GM18517 (cell line): ENCODE results near the gene FICD.
A peak's percentile ranks its signal among the peaks of the same experiment; 100 is the strongest.
"Not testable (repeated sequence)": the region's sequence is repeated elsewhere in the genome, so short reads cannot be mapped to it uniquely, and the experiment has no call there.

Experiments
- ATAC-seq: cut with Tn5 transposase; IDR thresholded peaks from one replicate; pipeline ENCODE4 v1.9.1; 2021; ENCODE audit warnings: mild to moderate bottlenecking, moderate library complexity; ENCODE audit not compliant: unreplicated experiment

Gene FICD

DNA sequence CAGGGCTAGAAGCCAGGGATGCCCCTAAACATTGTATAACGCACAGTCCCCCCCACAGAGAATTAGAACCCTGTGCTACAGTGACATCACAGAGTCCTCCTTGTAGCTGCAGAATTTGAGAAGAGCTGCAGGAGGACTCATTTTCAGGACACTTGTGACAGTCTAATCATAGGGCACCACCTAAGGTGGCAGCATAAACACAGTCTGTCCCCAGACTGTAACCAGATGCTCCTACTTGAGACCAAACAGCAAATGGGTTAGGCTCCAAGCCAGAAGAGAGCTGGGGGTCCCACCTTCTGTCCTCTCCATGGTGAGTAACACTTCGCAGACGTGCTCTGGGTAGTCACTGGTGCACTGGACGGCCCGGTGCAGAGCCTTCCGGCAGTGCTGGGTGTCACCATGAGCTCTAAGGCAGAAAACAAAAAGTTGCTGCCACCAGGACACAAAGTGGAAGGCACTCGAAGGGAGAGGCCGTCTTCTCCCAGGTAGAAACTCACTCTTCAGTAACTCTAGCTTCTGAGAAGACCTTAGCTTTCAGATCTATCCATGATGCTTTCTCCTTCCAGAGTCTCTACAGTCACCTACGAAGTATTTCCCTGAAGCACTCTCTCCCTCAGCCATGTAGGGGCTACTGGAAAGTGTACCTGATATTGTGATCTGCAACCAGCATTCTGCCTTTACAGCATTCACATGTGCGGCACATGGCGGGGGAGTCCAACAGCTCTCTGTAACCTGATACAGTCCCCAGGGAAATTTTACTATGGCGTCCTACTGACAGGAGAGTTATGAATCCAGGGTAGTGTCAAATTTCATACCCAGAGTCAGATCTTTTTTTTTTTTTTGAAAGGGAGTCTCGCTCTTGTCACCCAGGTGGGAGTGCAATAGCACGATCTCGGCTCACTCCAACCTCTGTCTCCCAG lies 17.1 kb downstream of the FICD start:
- no peak for ATAC-seq

DNA sequence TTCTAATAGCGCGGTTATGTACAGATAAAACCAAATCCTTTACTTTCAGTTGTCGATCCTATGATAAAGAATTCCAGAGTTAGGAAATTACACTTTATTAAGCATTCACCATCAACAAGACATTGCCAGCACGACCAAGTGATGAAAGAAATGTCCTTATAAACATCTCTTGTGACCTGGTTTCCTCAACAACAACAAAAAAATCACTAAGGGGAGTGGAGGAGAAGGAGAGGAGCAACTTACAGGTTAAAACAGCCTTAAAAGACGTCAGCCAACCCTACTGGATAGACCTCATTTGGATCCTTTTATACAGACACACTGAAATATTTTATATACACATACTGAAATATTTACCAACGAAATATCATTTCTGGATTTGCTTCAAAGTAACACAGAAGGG lies 23.1 kb downstream of the FICD start:
- ATAC-seq: no peak

DNA sequence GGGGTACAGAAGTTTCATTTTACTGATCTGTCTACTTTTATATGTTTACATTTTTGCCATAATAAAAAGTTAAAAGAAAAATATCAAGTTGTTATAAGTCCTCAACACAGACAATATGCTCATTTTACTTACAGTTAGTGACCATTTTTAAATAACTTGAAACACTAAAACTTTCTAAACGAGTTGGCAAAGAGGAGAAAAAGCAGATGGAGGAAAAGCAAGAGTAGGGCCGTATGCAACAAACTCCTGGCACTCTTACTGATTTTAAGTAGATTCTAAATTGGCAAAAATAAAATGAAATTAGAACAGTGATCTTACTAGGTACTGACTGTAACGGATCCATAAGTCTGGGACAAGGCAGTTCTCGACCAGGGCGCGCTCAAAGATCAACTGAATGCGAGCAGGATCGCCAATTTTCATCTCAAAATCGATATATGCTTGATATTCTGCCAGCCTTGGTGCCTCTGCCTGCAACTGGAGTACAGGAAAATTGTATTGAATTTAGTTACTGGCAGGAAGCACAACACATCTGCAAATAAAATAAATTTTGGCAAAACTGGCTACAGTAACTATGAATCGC lies 23.6 kb downstream of the FICD start:
- ATAC-seq: no peak

DNA sequence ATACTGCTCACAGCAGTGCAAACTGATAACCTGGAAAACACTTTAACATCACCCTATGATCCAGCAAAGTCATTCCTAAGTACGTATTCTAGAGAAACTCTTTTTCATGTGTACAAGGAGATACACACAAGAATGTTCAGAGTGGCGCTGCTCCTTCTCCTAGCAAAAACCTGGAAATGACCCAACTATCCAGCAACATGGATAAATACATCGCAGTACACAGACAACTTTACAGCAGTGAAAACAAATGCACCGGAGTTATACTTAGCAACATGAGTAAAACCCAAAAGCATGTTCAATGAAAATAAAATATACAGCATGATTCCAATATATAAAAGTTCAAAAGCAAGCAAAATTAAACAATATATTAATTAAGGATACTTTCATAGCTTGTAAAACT lies 27.2 kb downstream of the FICD start:
- ATAC-seq: no peak

DNA sequence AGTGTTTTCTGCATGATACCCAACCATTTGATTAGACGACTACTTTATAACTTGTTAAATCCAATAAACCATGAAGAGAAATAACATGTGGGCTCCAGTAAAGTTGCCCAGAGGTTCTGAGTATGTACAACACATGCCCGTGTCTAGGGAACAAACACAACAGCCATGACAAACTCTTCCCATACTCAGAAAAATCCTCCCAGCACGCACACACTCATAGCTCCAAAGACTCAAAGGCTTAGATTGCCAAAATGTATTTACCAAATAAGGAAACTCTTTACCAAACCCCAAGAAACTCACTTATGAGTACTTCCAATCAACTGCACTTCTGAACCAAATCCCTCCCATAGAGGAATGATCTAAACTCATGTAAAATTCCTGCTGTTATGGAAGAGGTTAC lies 28.6 kb downstream of the FICD start:
- ATAC-seq: no peak

DNA sequence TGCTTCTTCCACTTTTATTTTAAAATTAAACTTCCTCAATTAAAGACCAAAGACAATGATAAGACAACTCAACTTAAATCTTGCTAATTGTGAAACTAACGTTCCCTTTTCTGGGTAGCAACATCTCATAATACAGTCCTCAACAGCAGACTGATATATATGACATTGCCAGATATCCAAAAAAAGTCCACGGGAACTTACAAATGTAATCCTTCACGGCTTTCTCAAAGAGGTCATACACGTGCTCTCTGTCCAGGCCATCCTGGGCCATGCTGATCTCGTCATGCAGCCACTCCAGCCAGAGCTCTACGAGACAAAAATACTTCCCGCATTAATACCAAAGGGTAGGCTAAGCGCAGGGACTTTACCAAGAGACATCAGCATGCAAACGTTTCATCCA lies 32.6 kb downstream of the FICD start:
- ATAC-seq: no peak

DNA sequence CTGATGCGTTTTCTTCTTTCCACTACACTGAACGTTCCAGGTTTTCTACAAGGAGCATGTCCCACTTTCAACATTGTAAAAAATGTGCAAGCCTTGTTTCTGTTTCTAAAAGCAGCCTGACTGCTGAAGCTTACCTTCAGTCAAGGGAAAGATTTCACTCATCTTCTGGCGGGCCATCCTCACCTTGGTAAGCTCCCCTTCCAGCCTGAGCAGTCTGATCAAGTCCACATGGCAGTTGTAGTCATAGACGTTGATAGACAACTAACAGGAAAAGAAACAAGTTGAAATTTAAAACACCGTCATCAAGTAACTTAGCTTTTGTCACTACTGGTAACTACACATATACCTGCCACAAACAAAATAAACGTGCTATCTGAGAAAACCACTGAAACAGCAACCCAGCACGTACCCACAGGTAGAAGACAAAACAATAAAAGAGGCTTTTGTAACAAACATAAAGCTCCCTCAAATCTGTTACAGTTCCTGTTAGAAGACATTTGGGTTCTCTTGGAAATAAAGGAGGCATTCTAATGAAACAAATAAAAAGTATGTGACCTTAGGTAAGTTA lies 34.0 kb downstream of the FICD start:
- ATAC-seq: no peak

DNA sequence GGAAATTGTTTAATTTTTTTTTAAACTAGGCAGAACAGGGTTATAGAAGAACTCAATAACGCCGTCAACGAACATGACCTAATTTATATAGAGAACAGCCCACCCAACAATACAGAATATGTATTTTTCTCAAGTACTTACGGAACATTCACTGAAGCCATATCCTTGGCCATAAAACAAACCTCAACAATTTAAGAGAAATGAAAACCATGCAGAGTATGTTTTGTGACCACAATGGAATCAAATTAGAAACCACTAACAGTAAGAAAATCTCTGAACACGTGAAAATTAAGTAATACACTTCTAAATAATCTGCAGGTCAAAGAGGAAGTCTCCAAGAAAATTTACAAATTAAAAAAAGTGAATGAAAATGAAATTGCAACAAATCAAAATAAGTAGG lies 36.5 kb downstream of the FICD start:
- no peak for ATAC-seq

DNA sequence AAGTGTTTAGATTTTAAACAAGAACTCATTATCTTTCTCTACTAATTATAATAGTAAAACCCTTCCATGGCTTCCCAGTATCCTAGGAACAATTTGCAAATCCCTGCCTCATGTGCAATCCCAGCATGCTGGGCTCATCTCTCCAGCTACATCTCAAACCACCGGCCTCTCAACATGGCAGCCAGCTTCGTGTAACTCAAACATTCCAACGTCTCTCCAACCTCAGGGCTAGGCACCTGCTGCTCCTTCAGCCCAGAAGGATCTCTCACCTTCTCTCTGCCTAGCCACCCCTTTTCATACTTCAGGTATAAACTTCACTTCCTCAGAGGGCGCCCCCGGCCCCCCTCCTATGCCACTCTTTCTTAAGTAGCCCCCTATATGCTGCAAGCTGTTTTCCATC lies 38.7 kb downstream of the FICD start:
- ATAC-seq: no peak

DNA sequence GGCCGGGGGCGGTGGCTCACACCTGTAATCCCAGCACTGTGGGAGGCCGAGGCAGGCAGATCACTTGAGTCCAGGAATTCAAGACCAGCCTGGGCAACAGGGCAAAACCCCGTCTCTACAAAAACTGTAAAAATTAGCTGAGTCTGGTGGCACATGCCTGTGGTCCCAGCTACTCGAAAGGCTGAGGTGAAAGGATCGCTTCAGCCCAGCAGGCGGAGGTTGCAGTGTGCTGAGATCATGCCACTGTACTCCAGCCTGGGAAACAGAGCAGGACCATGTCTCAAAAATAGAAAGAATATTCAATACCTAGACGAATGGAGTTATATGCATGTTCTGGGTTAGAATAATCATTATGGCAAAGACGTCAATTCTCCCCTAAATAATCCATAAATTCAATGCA lies 40.3 kb downstream of the FICD start:
- not testable (repeated sequence) for ATAC-seq

DNA sequence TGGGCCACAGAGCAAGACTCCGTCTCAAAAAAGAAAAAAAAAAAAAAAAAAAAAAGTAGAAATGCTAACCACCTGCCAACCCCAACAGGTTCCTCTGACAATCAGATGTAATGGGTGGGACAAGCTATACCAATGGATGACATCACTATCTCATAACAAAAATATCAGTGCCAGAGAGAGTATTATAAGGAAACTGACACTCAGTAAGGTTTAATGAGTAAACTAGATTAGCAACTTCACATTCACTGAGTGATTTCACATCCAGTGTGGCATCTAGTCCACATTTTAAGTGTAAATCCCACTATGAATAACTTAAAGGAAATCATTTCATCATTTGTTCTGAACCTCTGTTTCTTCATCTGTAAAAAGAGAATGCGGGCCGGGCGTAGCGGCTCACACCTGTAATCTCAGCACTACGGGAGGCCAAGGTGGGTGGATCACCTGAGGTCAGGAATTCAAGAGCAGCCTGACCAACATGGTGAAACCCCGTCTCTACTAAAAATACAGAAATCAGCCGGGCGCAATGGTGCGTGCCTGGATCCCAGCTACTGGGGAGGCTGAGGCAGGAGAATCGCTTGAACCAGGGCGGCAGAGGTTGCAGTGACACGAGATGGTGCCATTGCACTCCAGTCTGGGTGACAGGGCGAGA lies 44.1 kb downstream of the FICD start:
- ATAC-seq: no peak

DNA sequence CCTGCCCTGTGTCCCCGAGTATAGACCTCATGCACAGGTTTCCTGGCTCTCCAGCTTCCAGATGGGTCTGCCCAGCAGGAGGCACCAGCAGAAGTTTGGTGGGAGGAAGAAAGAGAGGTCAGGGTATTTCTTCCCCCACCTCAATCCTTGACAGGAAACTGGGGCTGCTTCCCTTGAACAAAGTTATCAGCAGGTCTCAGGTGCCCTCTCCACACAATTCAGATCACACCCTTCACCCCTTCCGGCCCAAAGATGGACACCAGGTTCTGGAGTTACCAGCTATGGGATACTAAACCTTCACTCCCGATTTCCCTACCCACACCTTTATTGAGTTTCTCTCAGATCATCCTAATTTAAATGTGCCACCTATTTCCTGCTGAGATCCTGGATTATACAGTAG lies 44.7 kb downstream of the FICD start:
- no peak for ATAC-seq

DNA sequence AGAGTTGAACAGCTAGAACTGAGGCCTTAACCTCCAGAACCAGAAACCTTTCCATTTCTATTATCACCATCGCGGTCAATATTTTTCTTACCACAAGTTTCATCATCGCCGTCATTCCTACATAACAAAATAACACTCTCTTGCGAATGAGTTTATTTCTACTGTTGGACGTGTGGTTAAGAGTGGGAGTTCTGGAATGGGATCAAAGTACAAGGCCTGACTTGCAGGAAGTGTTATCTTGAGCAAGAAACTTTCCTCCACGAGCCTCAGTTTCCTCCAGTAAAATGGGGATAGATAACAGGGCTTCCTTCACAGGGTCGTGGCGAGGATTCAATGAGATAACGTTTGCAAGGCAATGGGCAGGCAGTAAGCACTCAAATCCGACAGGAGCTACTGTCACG lies 45.2 kb downstream of the FICD start:
- ATAC-seq: no peak

DNA sequence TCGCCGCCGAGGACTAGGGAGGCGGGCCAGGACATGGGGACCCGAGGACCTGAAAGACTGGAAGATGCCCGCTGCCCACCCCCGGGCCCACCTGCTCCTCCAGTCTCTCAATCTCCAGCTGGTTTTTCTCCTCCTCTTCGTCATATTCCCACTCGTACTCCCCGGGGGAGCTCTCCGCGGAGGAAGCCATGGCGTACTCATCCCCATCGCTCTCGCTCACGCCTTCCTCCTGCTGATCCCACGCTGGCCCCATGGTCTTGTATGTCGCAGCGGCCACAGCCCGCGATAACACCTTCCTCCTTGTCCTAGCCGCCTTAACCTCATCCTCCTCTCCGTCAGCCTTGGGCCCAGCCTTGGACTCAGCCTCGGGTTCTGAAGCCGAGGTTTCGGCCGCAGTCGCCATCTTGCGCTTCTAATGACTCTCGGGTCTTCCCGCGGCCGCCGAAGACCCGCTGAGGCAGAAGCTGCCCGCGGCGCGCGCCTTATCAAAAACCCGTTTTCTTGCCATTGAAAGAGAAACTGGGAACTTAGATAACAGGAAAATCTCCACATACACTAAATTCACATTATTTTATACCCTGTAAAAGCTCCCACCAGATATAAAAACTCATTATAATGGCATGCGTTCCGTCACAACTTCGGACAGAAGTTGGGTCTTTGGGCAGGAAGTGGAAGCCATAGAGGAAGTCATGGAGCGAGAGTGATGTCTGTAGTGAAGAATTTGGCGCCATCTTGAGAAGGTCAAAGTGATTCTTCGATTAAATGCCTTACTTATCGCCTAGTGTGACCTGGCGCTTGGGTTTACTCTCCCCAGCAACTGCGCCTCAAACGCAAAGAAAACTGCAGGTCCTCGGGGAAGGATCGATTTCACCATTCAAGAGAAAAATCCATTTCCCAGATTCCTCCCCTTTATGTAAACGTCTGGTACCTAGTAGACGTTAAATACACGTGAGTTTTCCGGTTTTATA lies 46.0 kb downstream of the FICD start, which contains the start of gene SART3:
TSS of gene SART3 (minus strand) at position 422 of the 968 bp plus-strand sequence. CDS start at position 403, 19 bp downstream.
- ATAC-seq: peak; percentile 48

DNA sequence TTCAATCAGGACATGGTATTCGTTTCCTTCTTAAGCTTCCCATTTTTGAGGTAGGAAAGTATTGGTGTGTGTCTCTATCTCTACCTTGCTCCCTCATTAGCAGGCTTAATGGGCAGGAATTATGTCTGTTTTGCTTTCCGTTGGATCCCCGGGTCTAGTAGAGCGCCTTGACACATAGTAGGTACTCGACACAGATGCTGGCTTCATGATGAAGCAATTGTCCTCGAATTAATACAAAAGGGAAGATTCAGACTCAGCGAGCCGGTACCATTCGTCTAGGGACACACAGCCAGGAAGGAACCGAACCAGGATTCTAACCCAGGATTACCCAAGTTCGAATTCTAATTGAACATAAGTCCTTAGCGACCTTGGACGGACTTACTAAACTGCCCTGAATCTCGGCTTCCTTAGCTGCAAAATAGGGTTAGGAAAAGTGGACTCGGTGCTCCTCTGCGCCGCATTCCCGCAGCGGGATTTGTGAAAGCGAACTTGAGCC lies 46.8 kb downstream of the FICD start:
- no peak for ATAC-seq

DNA sequence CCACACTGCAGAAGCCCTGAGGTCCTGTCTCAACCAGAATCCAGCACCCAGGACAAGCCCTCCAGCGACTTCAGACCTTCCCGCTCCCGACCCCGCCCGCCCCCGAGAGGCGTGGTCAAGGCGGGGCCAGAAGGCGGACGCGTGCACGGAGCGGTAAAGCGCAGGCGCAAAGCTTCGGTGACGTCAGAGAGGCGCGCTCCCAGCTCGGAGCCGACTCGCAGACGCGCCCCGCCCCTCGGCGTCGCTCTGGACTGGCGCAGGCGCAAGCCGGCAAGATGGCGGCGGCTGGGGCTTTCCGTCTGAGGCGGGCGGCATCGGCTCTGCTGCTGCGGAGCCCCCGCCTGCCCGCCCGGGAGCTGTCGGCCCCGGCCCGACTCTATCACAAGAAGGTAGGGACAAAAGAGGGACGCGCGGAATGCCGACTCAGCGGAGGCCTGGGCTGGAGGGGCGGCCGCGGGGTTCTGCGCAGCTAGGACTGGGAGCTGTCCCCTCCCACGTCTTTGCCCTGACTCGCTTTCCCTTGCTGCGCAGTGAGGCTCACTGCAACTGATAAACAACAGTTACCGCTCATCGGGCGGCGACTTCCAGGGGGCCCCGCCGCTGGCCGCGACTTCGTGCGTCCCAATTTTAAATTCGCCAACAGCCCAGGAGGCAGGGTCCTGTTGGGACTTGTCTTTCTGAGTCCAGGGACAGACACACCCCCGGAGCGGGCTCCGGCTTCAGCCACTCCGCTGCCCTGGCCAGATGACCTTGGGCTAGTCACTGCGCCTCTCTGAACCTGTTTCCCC lies 47.5 kb downstream of the FICD start, which contains the start of gene ISCU:
TSS of gene ISCU (plus strand) at position 249 of the 788 bp plus-strand sequence. CDS start at position 276, 27 bp downstream.
- peak; percentile 48 for ATAC-seq

DNA sequence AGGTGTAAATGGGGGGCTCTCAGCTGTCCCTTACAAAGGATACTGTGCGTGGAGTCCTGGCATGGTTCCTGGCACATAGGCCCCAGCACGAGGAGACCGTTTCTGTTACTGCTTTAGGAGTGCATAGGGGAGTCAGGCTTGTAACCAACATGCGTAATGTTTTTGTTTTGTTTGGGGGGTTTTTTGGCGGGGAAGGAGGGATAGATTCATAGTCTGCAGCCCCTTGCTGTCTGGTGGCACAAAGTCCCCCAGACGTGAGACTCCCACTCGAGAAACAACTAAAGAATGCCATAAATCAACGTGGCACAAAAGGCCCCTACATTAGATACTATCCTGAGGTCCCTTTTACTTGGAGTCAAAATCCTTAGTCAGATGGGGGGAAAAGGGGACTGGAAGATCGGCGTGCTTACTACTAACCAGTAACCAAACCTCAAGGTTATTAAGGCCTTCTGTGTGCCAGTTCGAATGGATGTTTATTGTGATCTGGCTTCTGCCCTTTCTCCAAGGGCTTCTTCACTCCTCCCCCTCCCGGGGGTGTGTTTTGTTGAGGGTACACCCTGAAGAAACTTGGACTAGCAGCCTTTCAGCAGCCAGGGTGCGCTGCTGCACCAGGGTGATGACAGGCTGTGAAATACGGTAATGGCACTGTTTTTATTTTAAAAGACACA lies 48.2 kb downstream of the FICD start:
- ATAC-seq: peak; percentile 39

DNA sequence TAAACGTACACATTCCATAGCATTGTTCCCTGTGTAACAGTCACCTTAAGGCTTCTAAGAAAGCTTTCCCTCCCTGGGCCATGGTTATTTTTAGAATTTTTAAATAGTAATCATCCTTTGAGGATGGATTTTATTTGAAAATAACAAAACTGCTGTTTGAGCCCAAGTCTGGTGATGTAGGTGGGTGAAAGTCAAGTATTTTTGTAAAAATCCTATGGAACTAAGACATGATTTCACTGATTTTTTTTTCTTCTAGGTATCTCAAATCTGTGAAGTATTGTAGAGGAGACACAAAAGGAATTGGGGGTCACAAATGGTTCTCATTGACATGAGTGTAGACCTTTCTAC lies 48.7 kb downstream of the FICD start:
- ATAC-seq: no peak

DNA sequence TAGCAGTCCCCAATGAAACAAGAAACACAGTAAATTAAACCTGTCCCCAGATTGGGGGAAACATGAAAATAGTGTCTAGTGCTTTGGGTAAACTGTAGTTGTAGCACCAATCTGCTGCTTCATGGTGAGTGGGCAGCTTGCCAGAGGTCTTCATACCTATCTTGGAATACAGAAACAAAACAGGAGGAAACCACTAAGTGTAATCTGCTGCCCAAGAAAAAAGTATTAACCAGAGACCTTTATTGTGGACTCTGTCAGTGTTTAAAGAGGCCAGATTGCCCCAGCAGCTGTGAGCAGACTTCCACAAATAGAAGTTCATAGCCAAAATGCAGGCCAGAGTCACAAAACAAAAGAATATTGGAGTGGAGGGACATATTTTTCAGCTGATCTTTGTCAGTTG lies 49.6 kb downstream of the FICD start:
- no peak for ATAC-seq
